Neural cell (in vitro differentiated cells): Measurements from ENCODE around the gene LCE2A. TPM values are rescaled to one million over a fixed set of nuclear protein-coding genes. Genes with fewer than 3 reads are reported as not detected.

ENCODE experiments used
- H2AFZ ChIP-seq: fragments of 200-600, 300-800 bp; sonication (generic), shearing (Covaris generic); 2 replicates; pipeline ENCODE4 v1.6.0; 2014; ENCODE audit warnings: low read depth, mild to moderate bottlenecking, antibody characterized with exemption, low read length, moderate library complexity
- H3F3A ChIP-seq: fragments of 200-600 bp; shearing (Covaris generic); 2 replicates; pipeline ENCODE4 v1.6.1; 2016; ENCODE audit warnings: mild to moderate bottlenecking, moderate library complexity, mixed read lengths, antibody characterized with exemption, low read length; ENCODE audit not compliant: insufficient read depth, poor library complexity, severe bottlenecking
- H3K27ac ChIP-seq: fragments of 200-600, 300-800 bp; sonication (generic), shearing (Covaris generic); 2 replicates; pipeline ENCODE4 v1.5.1; 2014; ENCODE audit warnings: mild to moderate bottlenecking, low read length, moderate library complexity
- H3K27me3 ChIP-seq: fragments of 300-800, 200-600 bp; sonication (generic), shearing (Covaris generic); 2 replicates; pipeline ENCODE4 v1.6.0; 2014; ENCODE audit warnings: mild to moderate bottlenecking, low read depth, low read length, moderate library complexity; ENCODE audit not compliant: insufficient read depth
- H3K36me3 ChIP-seq: fragments of 300-800, 200-600 bp; sonication (generic), shearing (Covaris generic); 2 replicates; pipeline ENCODE4 v1.5.1; 2014; ENCODE audit warnings: mild to moderate bottlenecking, antibody characterized with exemption, low read length, moderate library complexity; ENCODE audit not compliant: insufficient read depth
- H3K4me2 ChIP-seq: fragments of 300-800, 200-600 bp; sonication (generic), shearing (Covaris generic); 2 replicates; pipeline ENCODE4 v1.6.0; 2014; ENCODE audit warnings: mild to moderate bottlenecking, low read length
- H3K4me3 ChIP-seq: fragments of 300-800, 200-600 bp; sonication (generic), shearing (Covaris generic); 2 replicates; pipeline ENCODE4 v1.5.1; 2014; ENCODE audit warnings: mild to moderate bottlenecking, low read length, moderate library complexity
- H3K79me2 ChIP-seq: fragments of 200-600 bp; shearing (Covaris generic); replicated peaks from 2 replicates; pipeline ENCODE4 v1.6.0; 2014; ENCODE audit warnings: mild to moderate bottlenecking, low read length, moderate library complexity; ENCODE audit not compliant: insufficient read depth
- H3K9ac ChIP-seq: fragments of 300-800, 200-600 bp; sonication (generic), shearing (Covaris generic); 2 replicates; pipeline ENCODE4 v1.6.1; 2016; ENCODE audit warnings: mild to moderate bottlenecking, low read length, mixed read lengths
- H3K9me2 ChIP-seq: fragments of 200-600 bp; shearing (Covaris generic); 2 replicates; pipeline ENCODE4 v1.6.1; 2016; ENCODE audit warnings: mild to moderate bottlenecking, low read length, mixed read lengths; ENCODE audit not compliant: insufficient read depth
- H3K9me3 ChIP-seq: fragments of 200-600, 300-800 bp; sonication (generic), shearing (Covaris generic); 2 replicates; pipeline ENCODE4 v1.6.1; 2016; ENCODE audit warnings: mild to moderate bottlenecking, mixed run types, low read length, moderate library complexity, mixed read lengths
- H4K20me1 ChIP-seq: fragments of 200-600 bp; shearing (Covaris generic); 2 replicates; pipeline ENCODE4 v1.6.1; 2016; ENCODE audit warnings: mild to moderate bottlenecking, mixed run types; ENCODE audit not compliant: insufficient read depth
- EP300 ChIP-seq: fragments of 450-650 bp; conservative IDR thresholded peaks from 2 replicates; pipeline ENCODE4 v1.6.1; 2014; ENCODE audit warnings: antibody characterized with exemption, mild to moderate bottlenecking, moderate library complexity; ENCODE audit not compliant: poor library complexity, severe bottlenecking
- EZH2 ChIP-seq: fragments of 200-600, 300-800 bp; shearing (Covaris generic), sonication (generic); IDR thresholded peaks from 2 replicates; pipeline ENCODE4 v1.6.1; 2014; ENCODE audit warnings: antibody characterized with exemption, low read length, borderline replicate concordance, mild to moderate bottlenecking; ENCODE audit not compliant: insufficient read depth, poor library complexity, severe bottlenecking
- MXI1 ChIP-seq: fragments of 450-650 bp; conservative IDR thresholded peaks from 2 replicates; pipeline ENCODE4 v1.6.1; 2014; ENCODE audit warnings: antibody characterized with exemption, mild to moderate bottlenecking; ENCODE audit not compliant: poor library complexity, severe bottlenecking
- POLR2AphosphoS5 ChIP-seq: IDR thresholded peaks from 2 replicates; pipeline ENCODE4 v1.6.1; 2012
- RAD21 ChIP-seq: fragments of 450-650 bp; conservative IDR thresholded peaks from 2 replicates; pipeline ENCODE4 v1.6.1; 2014; ENCODE audit warnings: antibody characterized with exemption, mild to moderate bottlenecking, moderate library complexity
- SMC3 ChIP-seq: fragments of 450-650 bp; conservative IDR thresholded peaks from 2 replicates; pipeline ENCODE4 v1.6.1; 2014; ENCODE audit warnings: antibody characterized with exemption, mild to moderate bottlenecking, moderate library complexity; ENCODE audit not compliant: poor library complexity
- TAF1 ChIP-seq: IDR thresholded peaks from 2 replicates; pipeline ENCODE4 v1.6.1; 2012; ENCODE audit warnings: low read depth
- polyA plus RNA-seq: library from polyadenylated mRNA; depleted of rRNA; stranded (reverse); fragments of >200 nt; gene quantifications from 2 replicates; pipeline ENCODE4 v1.2.3, GENCODE V29; 2014
- TF ChIP-seq, protein P1 (sequence below): fragments of 450-650 bp; IDR thresholded peaks from 2 replicates; pipeline ENCODE4 v1.5.1; 2014; ENCODE audit warnings: antibody characterized with exemption, mild to moderate bottlenecking, moderate library complexity; ENCODE audit not compliant: poor library complexity, severe bottlenecking
- TF ChIP-seq, protein P2 (sequence below): IDR thresholded peaks from 2 replicates; pipeline ENCODE4 v1.6.1; 2012; ENCODE audit warnings: borderline replicate concordance

The LCE2A gene
- polyA plus RNA-seq, 1 donor from 2014 or later: not detected

DNA sequence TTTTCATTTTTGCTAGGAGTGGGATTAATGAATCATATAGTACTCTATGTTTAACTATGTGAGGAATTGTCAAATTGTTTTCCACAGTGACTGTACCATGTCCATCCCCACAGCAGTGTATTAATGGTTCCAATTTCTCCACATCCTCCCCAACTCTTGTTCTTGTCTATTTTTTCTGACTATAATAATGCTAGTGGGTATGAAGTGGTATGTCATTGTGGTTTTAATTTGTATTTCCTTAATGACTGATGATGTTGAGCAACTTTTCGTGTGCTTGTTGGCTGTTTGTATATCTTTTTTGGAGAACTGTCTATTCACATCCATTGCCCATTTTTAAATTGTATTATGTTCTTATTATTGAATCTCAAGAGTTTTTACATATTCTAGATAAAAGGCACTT lies 49.7 kb downstream of the LCE2A start:
- Histone ChIP-seq H3K4me2 (no peak overlapping the region), H4K20me1 (no peaks in the 10 kb centered on the region), H3K79me2 (no peaks in the 10 kb centered on the region), H3K36me3 (no peaks in the 10 kb centered on the region), H3K4me3 (no peak overlapping the region), H3K9me3 (no peaks in the 10 kb centered on the region), H3K9ac (no peak overlapping the region), H3K27ac (no peak overlapping the region), H2AFZ (no peak overlapping the region), H3K9me2 (no peaks in the 10 kb centered on the region), H3K27me3 (no peaks in the 10 kb centered on the region), H3F3A (no peaks in the 10 kb centered on the region)
- TF ChIP-seq RAD21 (no peak), EZH2 (no peak), EP300 (no peak), MXI1 (no peak), POLR2AphosphoS5 (no peak), TAF1 (no peak), SMC3 (no peak)
- TF ChIP-seq, protein P1, sequence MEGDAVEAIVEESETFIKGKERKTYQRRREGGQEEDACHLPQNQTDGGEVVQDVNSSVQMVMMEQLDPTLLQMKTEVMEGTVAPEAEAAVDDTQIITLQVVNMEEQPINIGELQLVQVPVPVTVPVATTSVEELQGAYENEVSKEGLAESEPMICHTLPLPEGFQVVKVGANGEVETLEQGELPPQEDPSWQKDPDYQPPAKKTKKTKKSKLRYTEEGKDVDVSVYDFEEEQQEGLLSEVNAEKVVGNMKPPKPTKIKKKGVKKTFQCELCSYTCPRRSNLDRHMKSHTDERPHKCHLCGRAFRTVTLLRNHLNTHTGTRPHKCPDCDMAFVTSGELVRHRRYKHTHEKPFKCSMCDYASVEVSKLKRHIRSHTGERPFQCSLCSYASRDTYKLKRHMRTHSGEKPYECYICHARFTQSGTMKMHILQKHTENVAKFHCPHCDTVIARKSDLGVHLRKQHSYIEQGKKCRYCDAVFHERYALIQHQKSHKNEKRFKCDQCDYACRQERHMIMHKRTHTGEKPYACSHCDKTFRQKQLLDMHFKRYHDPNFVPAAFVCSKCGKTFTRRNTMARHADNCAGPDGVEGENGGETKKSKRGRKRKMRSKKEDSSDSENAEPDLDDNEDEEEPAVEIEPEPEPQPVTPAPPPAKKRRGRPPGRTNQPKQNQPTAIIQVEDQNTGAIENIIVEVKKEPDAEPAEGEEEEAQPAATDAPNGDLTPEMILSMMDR: no peak
- TF ChIP-seq, protein P2, sequence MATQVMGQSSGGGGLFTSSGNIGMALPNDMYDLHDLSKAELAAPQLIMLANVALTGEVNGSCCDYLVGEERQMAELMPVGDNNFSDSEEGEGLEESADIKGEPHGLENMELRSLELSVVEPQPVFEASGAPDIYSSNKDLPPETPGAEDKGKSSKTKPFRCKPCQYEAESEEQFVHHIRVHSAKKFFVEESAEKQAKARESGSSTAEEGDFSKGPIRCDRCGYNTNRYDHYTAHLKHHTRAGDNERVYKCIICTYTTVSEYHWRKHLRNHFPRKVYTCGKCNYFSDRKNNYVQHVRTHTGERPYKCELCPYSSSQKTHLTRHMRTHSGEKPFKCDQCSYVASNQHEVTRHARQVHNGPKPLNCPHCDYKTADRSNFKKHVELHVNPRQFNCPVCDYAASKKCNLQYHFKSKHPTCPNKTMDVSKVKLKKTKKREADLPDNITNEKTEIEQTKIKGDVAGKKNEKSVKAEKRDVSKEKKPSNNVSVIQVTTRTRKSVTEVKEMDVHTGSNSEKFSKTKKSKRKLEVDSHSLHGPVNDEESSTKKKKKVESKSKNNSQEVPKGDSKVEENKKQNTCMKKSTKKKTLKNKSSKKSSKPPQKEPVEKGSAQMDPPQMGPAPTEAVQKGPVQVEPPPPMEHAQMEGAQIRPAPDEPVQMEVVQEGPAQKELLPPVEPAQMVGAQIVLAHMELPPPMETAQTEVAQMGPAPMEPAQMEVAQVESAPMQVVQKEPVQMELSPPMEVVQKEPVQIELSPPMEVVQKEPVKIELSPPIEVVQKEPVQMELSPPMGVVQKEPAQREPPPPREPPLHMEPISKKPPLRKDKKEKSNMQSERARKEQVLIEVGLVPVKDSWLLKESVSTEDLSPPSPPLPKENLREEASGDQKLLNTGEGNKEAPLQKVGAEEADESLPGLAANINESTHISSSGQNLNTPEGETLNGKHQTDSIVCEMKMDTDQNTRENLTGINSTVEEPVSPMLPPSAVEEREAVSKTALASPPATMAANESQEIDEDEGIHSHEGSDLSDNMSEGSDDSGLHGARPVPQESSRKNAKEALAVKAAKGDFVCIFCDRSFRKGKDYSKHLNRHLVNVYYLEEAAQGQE: no peak

Other genes with a start within 250 kb of the LCE2A start
- gene LCE5A, start 187.5 kb upstream of the LCE2A start, polyA plus RNA-seq: not detected in 2 replicates
- gene CRCT1, start 183.9 kb upstream of the LCE2A start, polyA plus RNA-seq: not detected in 2 replicates
- not detected in 2 replicates for gene LCE3E, start 131.6 kb upstream of the LCE2A start, polyA plus RNA-seq
- gene LCE3D, start 117.8 kb upstream of the LCE2A start, polyA plus RNA-seq: not detected in 2 replicates
- gene LCE3C, start 98.1 kb upstream of the LCE2A start, polyA plus RNA-seq: not detected in 2 replicates
- not detected in 2 replicates for gene LCE3B, start 84.5 kb upstream of the LCE2A start, polyA plus RNA-seq
- not detected in 2 replicates for gene LCE3A, start 75.2 kb upstream of the LCE2A start, polyA plus RNA-seq
- gene LCE2D, start 35.0 kb upstream of the LCE2A start, polyA plus RNA-seq: not detected in 2 replicates
- not detected in 2 replicates for gene LCE2C, start 23.1 kb upstream of the LCE2A start, polyA plus RNA-seq
- gene LCE2B, start 12.2 kb upstream of the LCE2A start, polyA plus RNA-seq: not detected in 2 replicates
- gene LCE4A, start 9.8 kb downstream of the LCE2A start, polyA plus RNA-seq: not detected in 2 replicates
- not detected in 2 replicates for gene KPRP, start 59.7 kb downstream of the LCE2A start, polyA plus RNA-seq
- not detected in 2 replicates for gene LCE1F, start 76.8 kb downstream of the LCE2A start, polyA plus RNA-seq
- gene LCE1E, start 87.9 kb downstream of the LCE2A start, polyA plus RNA-seq: not detected in 2 replicates
- gene LCE1D, start 98.4 kb downstream of the LCE2A start, polyA plus RNA-seq: not detected in 2 replicates
- not detected in 2 replicates for gene LCE1C, start 108.3 kb downstream of the LCE2A start, polyA plus RNA-seq
- gene LCE1B, start 113.6 kb downstream of the LCE2A start, polyA plus RNA-seq: not detected in 2 replicates
- not detected in 2 replicates for gene LCE1A, start 129.1 kb downstream of the LCE2A start, polyA plus RNA-seq
- not detected in 2 replicates for gene LCE6A, start 144.5 kb downstream of the LCE2A start, polyA plus RNA-seq
- gene LCE7A, start 161.7 kb downstream of the LCE2A start, polyA plus RNA-seq: not detected in 2 replicates
- gene SMCP, start 180.0 kb downstream of the LCE2A start, polyA plus RNA-seq: not detected in 2 replicates
- not detected in 2 replicates for gene IVL, start 210.2 kb downstream of the LCE2A start, polyA plus RNA-seq
- gene SPRR5, start 248.9 kb downstream of the LCE2A start, polyA plus RNA-seq: not detected in 2 replicates